ENCODE data around the gene FLACC1.

FLACC1 gene

DNA sequence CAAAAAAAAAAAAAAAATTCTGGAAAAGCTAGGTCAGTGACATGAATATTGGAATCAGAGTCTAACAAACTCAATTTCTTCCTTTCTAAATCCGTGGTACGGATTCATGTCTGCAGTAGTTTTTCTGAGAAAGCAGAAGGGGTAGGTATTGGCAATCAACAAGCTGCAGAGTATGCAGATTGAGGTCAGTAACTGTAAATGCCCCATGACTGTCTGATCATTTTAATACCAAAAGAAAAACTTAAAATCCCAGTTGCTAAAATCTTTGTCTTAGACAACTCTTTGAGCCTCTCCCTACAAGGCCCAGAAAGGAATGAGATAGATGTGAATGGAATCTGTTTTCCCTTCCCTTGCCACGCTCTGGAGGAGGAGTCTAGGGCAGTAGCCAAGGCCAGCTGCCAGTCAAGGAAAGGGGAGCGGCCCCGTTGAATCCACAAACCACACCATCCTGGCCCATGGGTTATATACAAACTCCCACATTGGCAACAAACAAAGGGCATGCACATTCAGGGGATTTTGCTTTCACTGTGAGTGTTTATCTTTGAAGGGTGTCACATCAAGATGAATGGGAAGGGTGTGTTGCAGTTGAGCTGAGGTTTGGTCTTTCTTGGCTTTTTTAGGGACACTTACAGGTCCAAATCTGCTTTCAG lies 102.9 kb downstream of the FLACC1 start:
- TF ChIP-seq, protein P1, sequence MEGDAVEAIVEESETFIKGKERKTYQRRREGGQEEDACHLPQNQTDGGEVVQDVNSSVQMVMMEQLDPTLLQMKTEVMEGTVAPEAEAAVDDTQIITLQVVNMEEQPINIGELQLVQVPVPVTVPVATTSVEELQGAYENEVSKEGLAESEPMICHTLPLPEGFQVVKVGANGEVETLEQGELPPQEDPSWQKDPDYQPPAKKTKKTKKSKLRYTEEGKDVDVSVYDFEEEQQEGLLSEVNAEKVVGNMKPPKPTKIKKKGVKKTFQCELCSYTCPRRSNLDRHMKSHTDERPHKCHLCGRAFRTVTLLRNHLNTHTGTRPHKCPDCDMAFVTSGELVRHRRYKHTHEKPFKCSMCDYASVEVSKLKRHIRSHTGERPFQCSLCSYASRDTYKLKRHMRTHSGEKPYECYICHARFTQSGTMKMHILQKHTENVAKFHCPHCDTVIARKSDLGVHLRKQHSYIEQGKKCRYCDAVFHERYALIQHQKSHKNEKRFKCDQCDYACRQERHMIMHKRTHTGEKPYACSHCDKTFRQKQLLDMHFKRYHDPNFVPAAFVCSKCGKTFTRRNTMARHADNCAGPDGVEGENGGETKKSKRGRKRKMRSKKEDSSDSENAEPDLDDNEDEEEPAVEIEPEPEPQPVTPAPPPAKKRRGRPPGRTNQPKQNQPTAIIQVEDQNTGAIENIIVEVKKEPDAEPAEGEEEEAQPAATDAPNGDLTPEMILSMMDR (IDR thresholded peaks at IDR 0.05; ENCODE audit: low read depth, low read length, missing control alignments) = no peak
- H3K4me3 ChIP-seq (ENCODE audit: low read depth, low read length) = no peak overlapping the region
- peak; percentile 13 for DNase-seq (ENCODE audit: low read depth)
- in situ Hi-C loops (cut with HindIII; ENCODE audit: low sequenced_read_pairs) = loop anchor here (10.0 kb wide), 1 partner anchor 111 kb away; no protein-coding TSS in a partner anchor

DNA sequence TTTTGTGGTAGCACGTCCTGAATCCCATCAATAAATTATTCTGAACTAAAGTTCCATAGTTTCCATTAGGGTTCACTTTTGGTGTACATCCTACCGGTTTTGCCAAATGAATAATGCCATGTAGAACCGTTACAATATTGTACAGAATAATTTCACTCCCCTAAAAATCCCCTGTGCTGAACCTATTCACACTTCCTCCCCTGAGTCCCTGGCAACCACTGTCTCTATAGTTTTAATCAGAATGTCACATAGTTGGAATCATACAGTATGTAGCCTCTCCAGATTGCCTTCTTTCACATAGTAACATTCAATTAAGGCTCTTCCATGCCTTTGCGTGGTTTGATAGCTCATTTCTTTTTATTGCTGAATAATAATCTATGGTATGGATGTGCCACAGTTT lies 106.4 kb downstream of the FLACC1 start:
- no peak overlapping the region for H3K4me3 ChIP-seq (ENCODE audit: low read depth, low read length)
- in situ Hi-C loops (cut with HindIII; ENCODE audit: low sequenced_read_pairs) = loop anchor here (10.0 kb wide), 1 partner anchor 114 kb away; no protein-coding TSS in a partner anchor
- TF ChIP-seq, protein P1 (IDR thresholded peaks at IDR 0.05; ENCODE audit: low read depth, low read length, missing control alignments) = no peak
- no peak for DNase-seq (ENCODE audit: low read depth)

DNA sequence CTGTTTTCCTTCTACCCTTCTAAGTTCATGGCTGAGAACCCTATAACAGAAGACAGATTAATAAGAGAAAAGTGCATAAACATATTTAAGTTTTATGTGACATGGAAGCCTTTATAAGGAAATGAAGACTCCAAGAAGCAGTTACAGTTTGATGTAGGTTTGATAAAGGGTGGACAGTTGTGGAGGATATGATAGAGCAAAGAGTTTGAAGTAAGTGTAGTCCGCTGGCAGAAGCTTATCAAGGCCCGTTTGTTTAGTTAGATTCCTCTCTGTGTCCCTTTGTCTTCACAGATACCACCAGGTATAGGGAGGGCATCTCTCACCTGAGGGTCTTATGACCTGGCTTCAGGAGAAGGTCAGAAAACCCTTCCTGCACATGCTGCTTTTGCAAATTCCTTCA lies 107.3 kb downstream of the FLACC1 start:
- H3K4me3 ChIP-seq (ENCODE audit: low read depth, low read length) = no peak overlapping the region
- in situ Hi-C loops (cut with HindIII; ENCODE audit: low sequenced_read_pairs) = loop anchor here (10.0 kb wide), 1 partner anchor 115 kb away; no protein-coding TSS in a partner anchor
- TF ChIP-seq, protein P1 (IDR thresholded peaks at IDR 0.05; ENCODE audit: low read depth, low read length, missing control alignments) = no peak
- DNase-seq (ENCODE audit: low read depth) = no peak

DNA sequence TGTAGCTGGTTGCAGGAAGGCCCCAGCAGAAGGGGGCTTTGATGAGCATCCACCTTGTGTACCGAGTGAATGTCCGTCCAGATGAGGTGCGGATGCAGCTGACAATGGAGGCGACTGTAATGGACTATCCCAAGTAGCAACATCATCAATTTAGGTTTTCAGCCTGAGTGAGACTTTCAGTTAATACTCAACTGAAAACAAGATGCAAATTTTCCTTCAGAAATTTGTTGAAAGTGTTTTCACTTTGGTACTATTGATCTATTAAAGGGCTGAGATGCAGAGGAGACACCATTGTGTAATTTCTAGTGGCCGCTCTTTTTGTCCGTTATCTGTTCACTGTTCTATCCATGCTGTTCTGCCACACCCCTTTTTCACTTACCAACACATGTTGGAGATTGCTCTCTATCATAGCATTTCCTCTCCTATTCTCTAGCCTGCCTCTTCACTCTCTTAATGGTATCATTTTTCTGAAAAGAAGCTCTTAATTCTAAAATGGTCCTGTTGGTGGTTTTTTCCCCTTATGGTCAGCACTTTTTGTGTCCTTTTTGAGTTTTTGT lies 108.8 kb downstream of the FLACC1 start:
- no peak for DNase-seq (ENCODE audit: low read depth)
- TF ChIP-seq, protein P1 (IDR thresholded peaks at IDR 0.05; ENCODE audit: low read depth, low read length, missing control alignments) = no peak
- no peak overlapping the region for H3K4me3 ChIP-seq (ENCODE audit: low read depth, low read length)
- in situ Hi-C loops (cut with HindIII; ENCODE audit: low sequenced_read_pairs) = no loop called here

DNA sequence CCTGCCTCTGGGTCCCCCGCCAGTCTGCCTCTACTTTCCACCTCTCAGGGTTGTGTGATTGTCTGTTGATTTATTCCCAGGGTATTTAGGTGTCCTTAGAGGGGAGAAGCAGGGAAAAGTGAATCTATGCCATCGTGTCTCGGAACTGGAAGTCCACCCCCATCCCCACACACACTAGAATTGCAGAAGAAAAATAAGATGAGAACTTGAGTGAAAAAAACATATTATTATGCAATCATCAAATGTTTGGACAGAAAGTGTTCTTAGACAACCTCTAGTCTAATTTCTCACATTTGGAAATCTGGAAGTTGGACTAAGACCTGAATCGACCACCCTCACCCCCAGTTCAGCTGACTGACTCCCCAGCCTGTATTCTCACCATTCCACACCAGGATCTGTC lies 110.9 kb downstream of the FLACC1 start:
- no peak for DNase-seq (ENCODE audit: low read depth)
- no peak overlapping the region for H3K4me3 ChIP-seq (ENCODE audit: low read depth, low read length)
- TF ChIP-seq, protein P1 (IDR thresholded peaks at IDR 0.05; ENCODE audit: low read depth, low read length, missing control alignments) = no peak
- in situ Hi-C loops (cut with HindIII; ENCODE audit: low sequenced_read_pairs) = no loop called here

DNA sequence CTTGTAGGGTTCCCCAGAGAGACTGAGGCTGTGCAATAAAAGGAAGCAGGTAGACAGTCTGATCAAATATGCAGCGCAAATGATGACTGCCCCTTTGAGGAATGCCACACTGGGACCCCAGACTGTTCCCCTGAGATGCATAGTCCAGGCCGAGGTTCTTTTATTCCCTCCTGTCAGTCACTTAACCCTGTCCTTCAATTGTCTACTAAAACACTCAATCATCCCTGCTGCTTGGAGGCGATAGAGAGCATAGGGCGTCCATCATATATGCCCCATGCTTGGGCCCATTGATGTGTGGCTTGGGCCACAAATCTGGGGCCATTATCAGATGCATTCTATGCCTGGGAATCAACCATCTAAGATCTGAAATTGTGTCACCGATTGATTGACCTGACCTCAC lies 112.3 kb downstream of the FLACC1 start:
- H3K4me3 ChIP-seq (ENCODE audit: low read depth, low read length) = no peak overlapping the region
- in situ Hi-C loops (cut with HindIII; ENCODE audit: low sequenced_read_pairs) = no loop called here
- no peak for DNase-seq (ENCODE audit: low read depth)
- TF ChIP-seq, protein P1 (IDR thresholded peaks at IDR 0.05; ENCODE audit: low read depth, low read length, missing control alignments) = no peak
